ENCODE results near the gene LEPR.
A peak's percentile ranks its signal among the peaks of the same experiment; 100 is the strongest.
"Not testable (repeated sequence)": the region's sequence is repeated elsewhere in the genome, so short reads cannot be mapped to it uniquely, and the experiment has no call there.

The LEPR gene

GRCh38 chr1:65420590-65421350 lies at the start of gene LEPR, which contains the start of gene LEPROT:
Gene LEPR (plus strand): TSS chr1:65420668. CDS start chr1:65565566, 144,898 bp downstream.
Gene LEPROT (plus strand): TSS chr1:65420668. CDS start chr1:65420725, 57 bp downstream.
- DNase-seq: peak; percentile 81
- in situ Hi-C loops (cut with MboI; ENCODE audit: low pct_unique_long_range_greater_than_20kb, low sequenced_read_pairs): no loop called here

GRCh38 chr1:65371544-65371943 lies 48.9 kb upstream of the LEPR start:
- no peak for DNase-seq
- in situ Hi-C loops (cut with MboI; ENCODE audit: low pct_unique_long_range_greater_than_20kb, low sequenced_read_pairs): no loop called here

GRCh38 chr1:65372557-65372956 lies 47.9 kb upstream of the LEPR start:
- DNase-seq: no peak
- in situ Hi-C loops (cut with MboI; ENCODE audit: low pct_unique_long_range_greater_than_20kb, low sequenced_read_pairs): no loop called here

GRCh38 chr1:65377496-65378246 lies 42.8 kb upstream of the LEPR start:
- in situ Hi-C loops (cut with MboI; ENCODE audit: low pct_unique_long_range_greater_than_20kb, low sequenced_read_pairs): no loop called here

GRCh38 chr1:65378247-65378946 lies 42.1 kb upstream of the LEPR start:
- DNase-seq: no peak
- in situ Hi-C loops (cut with MboI; ENCODE audit: low pct_unique_long_range_greater_than_20kb, low sequenced_read_pairs): no loop called here

More at GRCh38 chr1:65377496-65378246, 42.8 kb upstream of the LEPR start:
- DNase-seq: no peak

GRCh38 chr1:65384426-65384825 lies 36.0 kb upstream of the LEPR start:
- in situ Hi-C loops (cut with MboI; ENCODE audit: low pct_unique_long_range_greater_than_20kb, low sequenced_read_pairs): not testable (repeated sequence)

GRCh38 chr1:65386439-65386838 lies 34.0 kb upstream of the LEPR start:
- no peak for DNase-seq
- in situ Hi-C loops (cut with MboI; ENCODE audit: low pct_unique_long_range_greater_than_20kb, low sequenced_read_pairs): no loop called here

More at GRCh38 chr1:65384426-65384825, 36.0 kb upstream of the LEPR start:
- DNase-seq: not testable (repeated sequence)

GRCh38 chr1:65387821-65388220 lies 32.6 kb upstream of the LEPR start:
- in situ Hi-C loops (cut with MboI; ENCODE audit: low pct_unique_long_range_greater_than_20kb, low sequenced_read_pairs): no loop called here
- no peak for DNase-seq

GRCh38 chr1:65388908-65389695 lies 31.4 kb upstream of the LEPR start:
- in situ Hi-C loops (cut with MboI; ENCODE audit: low pct_unique_long_range_greater_than_20kb, low sequenced_read_pairs): no loop called here
- no peak for DNase-seq

GRCh38 chr1:65392497-65392896 lies 28.0 kb upstream of the LEPR start:
- in situ Hi-C loops (cut with MboI; ENCODE audit: low pct_unique_long_range_greater_than_20kb, low sequenced_read_pairs): no loop called here
- no peak for DNase-seq

- in situ Hi-C loops (cut with MboI; ENCODE audit: low pct_unique_long_range_greater_than_20kb, low sequenced_read_pairs): no loop called here
- DNase-seq: no peak
Observed at GRCh38 chr1:65393347-65393746, 27.1 kb upstream of the LEPR start.

GRCh38 chr1:65393928-65394327 lies 26.5 kb upstream of the LEPR start:
- DNase-seq: no peak
- in situ Hi-C loops (cut with MboI; ENCODE audit: low pct_unique_long_range_greater_than_20kb, low sequenced_read_pairs): no loop called here

GRCh38 chr1:65395887-65396612 lies 24.4 kb upstream of the LEPR start:
- in situ Hi-C loops (cut with MboI; ENCODE audit: low pct_unique_long_range_greater_than_20kb, low sequenced_read_pairs): no loop called here

GRCh38 chr1:65398083-65398482 lies 22.4 kb upstream of the LEPR start:
- in situ Hi-C loops (cut with MboI; ENCODE audit: low pct_unique_long_range_greater_than_20kb, low sequenced_read_pairs): no loop called here
- DNase-seq: no peak

More at GRCh38 chr1:65395887-65396612, 24.4 kb upstream of the LEPR start:
- DNase-seq: no peak

GRCh38 chr1:65399003-65399402 lies 21.5 kb upstream of the LEPR start:
- in situ Hi-C loops (cut with MboI; ENCODE audit: low pct_unique_long_range_greater_than_20kb, low sequenced_read_pairs): no loop called here
- DNase-seq: no peak

- in situ Hi-C loops (cut with MboI; ENCODE audit: low pct_unique_long_range_greater_than_20kb, low sequenced_read_pairs): no loop called here
- no peak for DNase-seq
Observed at GRCh38 chr1:65401612-65402011, 18.9 kb upstream of the LEPR start.

- in situ Hi-C loops (cut with MboI; ENCODE audit: low pct_unique_long_range_greater_than_20kb, low sequenced_read_pairs): no loop called here
- DNase-seq: no peak
Observed at GRCh38 chr1:65404941-65405340, 15.5 kb upstream of the LEPR start.

- no peak for DNase-seq
- in situ Hi-C loops (cut with MboI; ENCODE audit: low pct_unique_long_range_greater_than_20kb, low sequenced_read_pairs): no loop called here
Observed at GRCh38 chr1:65407877-65408276, 12.6 kb upstream of the LEPR start.

Data from KBM-7 (cell line).